Measurements from ENCODE around the gene TANC1. TPM values are rescaled to one million over a fixed set of nuclear protein-coding genes. Genes with fewer than 3 reads are reported as not detected.

The TANC1 gene
- total RNA-seq, 2 experiments from 2014 or later, result 0.41 to 0.47 TPM

GRCh38 chr2:159148901-159149300, 180.5 kb downstream of the TANC1 start:
- H3K9me3 ChIP-seq (ENCODE audit: control insufficient read depth in 1 of 2, insufficient read depth in 1 of 2, low read length in 2 of 2), result no peaks in the 10 kb centered on the region
- Mint-ChIP-seq H3K27ac (no peak overlapping the region), H3K36me3 (ENCODE audit: low read depth) (no peaks in the 10 kb centered on the region), H3K27me3 (peaks cover 3% of the 10 kb centered on the region), H3K4me3 (no peak overlapping the region), H3K4me1 (ENCODE audit: low read depth) (peaks cover 33% of the 10 kb centered on the region), H3K9me3 (no peaks in the 10 kb centered on the region)
- ChIA-PET POLR2A (interaction anchor here (0.7 kb wide), 1 partner anchor 24 kb away, joined by 3 read pairs; no protein-coding TSS in a partner anchor), CTCF (no interaction called here)
- no peak overlapping the region for H3K27ac ChIP-seq (ENCODE audit: low read depth in 1 of 2, low read length in 2 of 2)
- DNase-seq (no peak), ATAC-seq (ENCODE audit: poor library complexity) (no peak)
- peaks cover 0 to 4% of the 10 kb centered on the region in 2 experiments for H3K27me3 ChIP-seq (ENCODE audit: control insufficient read depth in 1 of 2, insufficient read depth in 2 of 2, low read length in 2 of 2)
- H3K36me3 ChIP-seq (ENCODE audit: insufficient read depth, low read length), result no peaks in the 10 kb centered on the region
- intact Hi-C loops (cut with DNase I, micrococcal nuclease), result no loop called here
- no peak for TF ChIP-seq CTCF (IDR thresholded peaks at IDR 0.05)
- H3K4me3 ChIP-seq (ENCODE audit: low read length), result no peak overlapping the region
- peaks cover 33% of the 10 kb centered on the region for H3K4me1 ChIP-seq (ENCODE audit: insufficient read depth, low read length)

GRCh38 chr2:159149747-159150146, 181.3 kb downstream of the TANC1 start:
- peaks cover 0 to 2% of the 10 kb centered on the region in 2 experiments for H3K27me3 ChIP-seq (ENCODE audit: control insufficient read depth in 1 of 2, insufficient read depth in 2 of 2, low read length in 2 of 2)
- no peak overlapping the region for H3K27ac ChIP-seq (ENCODE audit: low read depth in 1 of 2, low read length in 2 of 2)
- peaks cover 35% of the 10 kb centered on the region for H3K4me1 Mint-ChIP-seq (ENCODE audit: low read depth)
- ChIA-PET POLR2A (interaction anchor here (0.7 to 1.0 kb wide), 4 partner anchors 10 to 562 kb away, joined by 3 to 6 read pairs (median 4); no protein-coding TSS in a partner anchor), CTCF (no interaction called here)
- no peaks in the 10 kb centered on the region for H3K36me3 ChIP-seq (ENCODE audit: insufficient read depth, low read length)
- no peak for TF ChIP-seq CTCF (IDR thresholded peaks at IDR 0.05)
- H3K36me3 Mint-ChIP-seq (ENCODE audit: low read depth), result no peaks in the 10 kb centered on the region
- H3K27me3 Mint-ChIP-seq, result peaks cover 3% of the 10 kb centered on the region
- ATAC-seq (ENCODE audit: poor library complexity) (no peak), DNase-seq (no peak)
- H3K4me1 ChIP-seq (ENCODE audit: insufficient read depth, low read length), result peaks cover 37% of the 10 kb centered on the region
- intact Hi-C loops (cut with DNase I, micrococcal nuclease), result no loop called here
- H3K27ac Mint-ChIP-seq, result no peak overlapping the region
- H3K4me3 Mint-ChIP-seq, result no peak overlapping the region
- no peaks in the 10 kb centered on the region for H3K9me3 Mint-ChIP-seq
- H3K9me3 ChIP-seq (ENCODE audit: control insufficient read depth in 1 of 2, insufficient read depth in 1 of 2, low read length in 2 of 2), result no peaks in the 10 kb centered on the region
- H3K4me3 ChIP-seq (ENCODE audit: low read length), result no peak overlapping the region

- no peaks in the 10 kb centered on the region for H3K9me3 ChIP-seq (ENCODE audit: control insufficient read depth in 1 of 2, insufficient read depth in 1 of 2, low read length in 2 of 2)
- Mint-ChIP-seq H3K4me3 (no peak overlapping the region), H3K36me3 (ENCODE audit: low read depth) (no peaks in the 10 kb centered on the region), H3K27me3 (peaks cover 3% of the 10 kb centered on the region), H3K27ac (no peak overlapping the region), H3K4me1 (ENCODE audit: low read depth) (peaks cover 35% of the 10 kb centered on the region), H3K9me3 (no peaks in the 10 kb centered on the region)
- intact Hi-C loops (cut with DNase I, micrococcal nuclease), result no loop called here
- H3K36me3 ChIP-seq (ENCODE audit: insufficient read depth, low read length), result no peaks in the 10 kb centered on the region
- POLR2A ChIA-PET, result interaction anchor here (0.7 to 1.0 kb wide), 4 partner anchors 11 to 562 kb away, joined by 3 to 6 read pairs (median 4); no protein-coding TSS in a partner anchor
- DNase-seq, result peak in 2 of 14 experiments; percentile 4 to 32
- H3K27me3 ChIP-seq (ENCODE audit: control insufficient read depth in 1 of 2, insufficient read depth in 2 of 2, low read length in 2 of 2), result no peaks in the 10 kb centered on the region
- TF ChIP-seq CTCF (IDR thresholded peaks at IDR 0.05), result no peak
- CTCF ChIA-PET, result no interaction called here
- peaks cover 37% of the 10 kb centered on the region for H3K4me1 ChIP-seq (ENCODE audit: insufficient read depth, low read length)
- no peak overlapping the region for H3K27ac ChIP-seq (ENCODE audit: low read depth in 1 of 2, low read length in 2 of 2)
- peak; percentile 67 for ATAC-seq (ENCODE audit: poor library complexity)
- no peak overlapping the region for H3K4me3 ChIP-seq (ENCODE audit: low read length)
Observed at GRCh38 chr2:159150280-159150746, 181.9 kb downstream of the TANC1 start.

Measured in CD4-positive, alpha-beta T cell (primary cell).